ENCODE data around the gene SH3PXD2A.

GRCh38 chr10:103818105-103818504 lies 37.3 kb downstream of the SH3PXD2A start:
- TF ChIP-seq POLR2A (IDR thresholded peaks at IDR 0.05; ENCODE audit: low read depth, low read length) (no peak), PAX5 (IDR thresholded peaks at IDR 0.05; ENCODE audit: insufficient read depth, low read length, severe bottlenecking) (no peak), POLR2AphosphoS5 (IDR thresholded peaks at IDR 0.05; ENCODE audit: low read depth, low read length) (no peak), TAF1 (IDR thresholded peaks at IDR 0.05; ENCODE audit: low read depth, low read length) (no peak), POU2F2 (IDR thresholded peaks at IDR 0.05; ENCODE audit: low read depth, low read length) (no peak), SPI1 (IDR thresholded peaks at IDR 0.05; ENCODE audit: low read depth, low read length) (no peak)

Measured in GM12891 (cell line).